ENCODE results near the gene TEX264.

Gene TEX264, protein sequence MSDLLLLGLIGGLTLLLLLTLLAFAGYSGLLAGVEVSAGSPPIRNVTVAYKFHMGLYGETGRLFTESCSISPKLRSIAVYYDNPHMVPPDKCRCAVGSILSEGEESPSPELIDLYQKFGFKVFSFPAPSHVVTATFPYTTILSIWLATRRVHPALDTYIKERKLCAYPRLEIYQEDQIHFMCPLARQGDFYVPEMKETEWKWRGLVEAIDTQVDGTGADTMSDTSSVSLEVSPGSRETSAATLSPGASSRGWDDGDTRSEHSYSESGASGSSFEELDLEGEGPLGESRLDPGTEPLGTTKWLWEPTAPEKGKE

DNA sequence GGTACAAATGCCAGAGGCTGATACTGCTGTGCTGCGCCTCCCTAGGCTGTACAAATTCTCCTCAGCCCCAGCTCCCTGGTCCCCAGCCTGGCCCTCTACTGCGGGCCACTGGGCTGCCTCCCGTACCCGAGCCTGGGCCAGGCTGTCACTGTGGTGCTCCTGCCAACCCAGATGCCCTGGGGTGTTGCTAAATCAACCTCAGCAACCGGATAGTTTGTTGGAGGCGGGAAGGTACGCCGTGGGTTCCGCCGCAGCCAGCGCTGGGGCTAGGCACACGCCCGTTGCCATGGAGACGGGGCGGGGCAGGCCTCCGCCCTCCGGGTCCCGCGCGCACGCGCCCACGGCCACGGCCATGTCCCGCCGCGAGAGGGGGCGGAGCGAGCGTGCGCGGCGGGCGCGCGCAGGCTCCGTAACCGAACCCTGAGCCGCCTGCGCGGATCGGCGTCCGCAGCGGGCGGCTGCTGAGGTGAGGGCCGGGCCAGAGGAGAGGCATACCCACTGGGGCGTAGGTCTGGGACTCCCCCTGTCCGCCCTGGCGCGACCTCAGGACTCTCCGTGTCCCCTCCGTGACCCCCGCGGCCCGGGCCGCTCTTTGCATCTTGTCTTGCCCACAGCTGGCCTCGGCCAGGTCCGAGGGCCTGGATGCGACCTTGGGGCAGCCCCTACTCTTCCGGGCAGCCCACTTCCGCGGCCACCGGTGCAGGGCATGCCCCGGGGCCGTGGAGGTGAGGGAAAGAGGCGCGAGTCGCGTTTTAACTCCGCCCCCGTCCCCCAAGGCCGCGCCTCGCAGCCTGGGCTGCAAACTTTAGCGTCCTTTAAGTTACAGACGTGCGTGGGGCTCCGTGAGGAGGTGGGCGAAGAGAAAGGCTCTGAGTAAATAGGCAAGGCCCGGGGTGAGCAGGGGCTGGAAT is at the start of gene TEX264:
Gene TEX264 (plus strand): TSS at position 430 of the 911 bp plus-strand sequence. CDS start 3,053 bp downstream, outside the sequence.
- peak within 1 kb of the TSS; percentile 96 for H3K27ac ChIP-seq
- TF ChIP-seq, protein P1, sequence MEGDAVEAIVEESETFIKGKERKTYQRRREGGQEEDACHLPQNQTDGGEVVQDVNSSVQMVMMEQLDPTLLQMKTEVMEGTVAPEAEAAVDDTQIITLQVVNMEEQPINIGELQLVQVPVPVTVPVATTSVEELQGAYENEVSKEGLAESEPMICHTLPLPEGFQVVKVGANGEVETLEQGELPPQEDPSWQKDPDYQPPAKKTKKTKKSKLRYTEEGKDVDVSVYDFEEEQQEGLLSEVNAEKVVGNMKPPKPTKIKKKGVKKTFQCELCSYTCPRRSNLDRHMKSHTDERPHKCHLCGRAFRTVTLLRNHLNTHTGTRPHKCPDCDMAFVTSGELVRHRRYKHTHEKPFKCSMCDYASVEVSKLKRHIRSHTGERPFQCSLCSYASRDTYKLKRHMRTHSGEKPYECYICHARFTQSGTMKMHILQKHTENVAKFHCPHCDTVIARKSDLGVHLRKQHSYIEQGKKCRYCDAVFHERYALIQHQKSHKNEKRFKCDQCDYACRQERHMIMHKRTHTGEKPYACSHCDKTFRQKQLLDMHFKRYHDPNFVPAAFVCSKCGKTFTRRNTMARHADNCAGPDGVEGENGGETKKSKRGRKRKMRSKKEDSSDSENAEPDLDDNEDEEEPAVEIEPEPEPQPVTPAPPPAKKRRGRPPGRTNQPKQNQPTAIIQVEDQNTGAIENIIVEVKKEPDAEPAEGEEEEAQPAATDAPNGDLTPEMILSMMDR (conservative IDR thresholded peaks at IDR 0.05): no peak
- TF ChIP-seq ZFX (IDR thresholded peaks at IDR 0.05): peak; percentile 78; the same call in 1 of the 2 replicates

DNA sequence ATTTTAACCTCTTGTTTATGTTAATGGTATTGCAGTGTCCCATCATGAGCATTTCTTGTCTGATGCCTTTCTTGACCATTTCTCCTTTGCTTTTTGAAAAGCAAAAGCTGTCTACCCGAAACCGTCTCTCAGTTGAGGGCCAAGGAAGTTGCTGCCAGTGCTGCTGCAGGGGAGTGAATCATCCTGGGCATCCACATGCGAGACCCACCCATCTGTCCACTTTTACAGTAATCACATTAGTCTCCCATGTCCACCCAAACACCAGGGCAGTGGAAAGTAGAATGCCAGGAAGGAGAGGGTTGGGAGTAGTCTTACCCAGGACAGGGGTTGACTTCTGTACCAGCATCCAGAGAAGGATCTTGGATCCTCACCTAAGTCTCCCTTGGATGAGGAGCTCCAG is 48.6 kb upstream of the TEX264 start:
- H3K27ac ChIP-seq: peak overlapping the region; percentile 54; the same call in 1 of the 2 replicates
- TF ChIP-seq, protein P1 (conservative IDR thresholded peaks at IDR 0.05): no peak
- no peak for TF ChIP-seq ZFX (IDR thresholded peaks at IDR 0.05)

DNA sequence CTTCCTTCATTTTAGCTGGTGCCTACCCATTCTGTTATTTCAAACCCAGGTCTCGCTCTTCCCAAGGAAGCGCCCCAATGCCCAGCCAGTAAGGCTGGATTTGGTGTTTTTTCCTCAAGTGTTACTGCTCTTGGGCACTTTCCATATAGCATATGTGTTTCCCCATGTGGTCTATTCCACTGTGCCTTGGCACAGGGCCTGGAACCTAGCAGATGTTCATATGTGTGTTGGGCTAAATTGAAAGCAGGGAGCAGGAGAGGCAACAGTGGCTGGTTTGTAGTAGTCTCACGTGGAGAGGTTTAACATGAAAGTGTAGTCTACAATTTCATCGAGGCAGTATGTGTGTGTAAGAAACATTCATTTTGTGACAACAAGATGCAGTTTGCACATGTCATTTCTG is 48.2 kb upstream of the TEX264 start:
- peak overlapping the region; percentile 54; the same call in 1 of the 2 replicates for H3K27ac ChIP-seq
- no peak for TF ChIP-seq ZFX (IDR thresholded peaks at IDR 0.05)
- TF ChIP-seq, protein P1 (conservative IDR thresholded peaks at IDR 0.05): no peak

DNA sequence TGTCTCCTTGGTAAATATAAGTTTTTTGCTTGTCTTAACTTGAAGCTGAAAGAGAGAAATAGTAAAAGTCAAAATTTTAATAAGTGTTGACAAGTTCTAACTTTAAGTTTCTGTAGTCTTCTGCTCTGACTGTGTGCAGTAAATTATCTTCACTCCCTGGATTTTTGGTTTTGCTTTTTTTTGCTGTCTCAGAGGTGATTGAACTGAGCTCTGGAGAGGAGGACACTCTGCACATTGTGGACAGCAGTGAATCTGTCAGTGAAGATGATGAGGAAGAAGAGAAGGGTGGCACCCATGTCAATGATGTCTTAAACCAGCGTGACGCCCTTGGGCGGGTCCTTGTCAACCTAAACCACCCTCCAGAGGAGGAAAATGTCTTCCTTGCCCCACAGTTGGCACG is 40.5 kb upstream of the TEX264 start:
- TF ChIP-seq ZFX (IDR thresholded peaks at IDR 0.05): no peak
- TF ChIP-seq, protein P1 (conservative IDR thresholded peaks at IDR 0.05): no peak
- H3K27ac ChIP-seq: no peak overlapping the region

DNA sequence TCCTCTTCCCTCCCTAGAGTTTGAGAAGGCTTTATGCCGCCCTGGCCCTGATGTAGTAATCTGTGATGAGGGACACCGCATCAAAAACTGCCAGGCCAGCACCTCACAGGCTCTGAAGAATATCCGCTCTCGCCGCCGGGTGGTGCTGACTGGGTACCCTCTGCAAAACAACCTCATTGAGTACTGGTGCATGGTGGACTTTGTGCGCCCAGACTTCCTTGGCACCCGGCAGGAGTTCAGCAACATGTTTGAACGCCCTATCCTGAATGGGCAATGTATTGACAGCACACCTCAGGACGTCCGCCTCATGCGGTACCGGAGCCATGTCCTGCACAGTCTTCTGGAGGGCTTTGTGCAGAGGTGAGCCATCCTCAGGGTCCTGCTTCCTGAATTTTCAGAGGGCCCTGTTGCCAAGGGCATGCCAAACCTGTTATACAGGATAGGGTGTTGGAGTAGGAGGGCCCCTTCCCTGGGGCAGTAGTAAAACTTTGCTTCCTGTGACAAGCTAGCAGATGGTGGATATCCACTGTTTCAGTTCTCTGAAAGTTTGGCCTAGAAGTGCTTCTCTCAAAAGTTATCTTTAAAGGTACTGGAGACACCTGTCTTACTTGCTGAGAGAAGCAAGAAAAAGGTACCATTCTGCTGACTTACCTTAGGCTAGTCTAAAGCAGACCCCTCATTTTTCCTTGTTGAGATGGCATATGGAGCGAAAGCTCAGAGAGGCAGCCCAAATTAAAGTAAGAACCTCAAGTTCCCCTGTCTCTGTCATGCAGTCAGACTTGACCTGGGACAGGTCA is 33.7 kb upstream of the TEX264 start:
- peak overlapping the region; percentile 50 for H3K27ac ChIP-seq
- TF ChIP-seq, protein P1 (conservative IDR thresholded peaks at IDR 0.05): no peak
- TF ChIP-seq ZFX (IDR thresholded peaks at IDR 0.05): no peak

DNA sequence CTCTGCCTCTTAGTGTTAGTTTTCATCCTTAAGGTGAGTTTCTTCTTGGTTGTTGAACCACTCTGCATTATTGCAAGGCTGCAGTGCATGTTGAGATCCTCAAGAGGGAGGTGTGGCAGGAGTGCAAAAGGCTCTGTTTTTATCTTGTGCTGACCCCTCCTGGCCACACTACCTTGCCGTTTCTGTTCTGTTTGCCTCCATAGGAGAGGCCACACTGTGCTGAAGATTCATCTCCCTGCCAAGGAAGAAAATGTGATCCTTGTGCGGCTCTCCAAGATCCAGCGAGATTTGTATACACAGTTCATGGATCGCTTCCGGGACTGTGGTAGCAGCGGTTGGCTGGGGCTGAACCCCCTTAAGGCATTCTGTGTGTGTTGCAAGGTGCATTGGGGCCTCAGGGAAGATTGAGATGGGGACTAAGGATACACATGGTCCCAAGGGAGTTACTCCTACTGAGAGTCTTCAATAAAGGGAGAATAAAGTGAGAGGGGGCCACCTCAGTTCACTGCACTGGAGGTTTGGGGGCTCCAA is 33.0 kb upstream of the TEX264 start:
- H3K27ac ChIP-seq: peak overlapping the region; percentile 50
- TF ChIP-seq ZFX (IDR thresholded peaks at IDR 0.05): no peak
- TF ChIP-seq, protein P1 (conservative IDR thresholded peaks at IDR 0.05): peak; percentile 94

Data from C4-2B (cell line).